PFSK-1 (cell line): ENCODE data around the gene PRDM16.

Source experiments
- FOXP2 ChIP-seq: optimal IDR thresholded peaks from 2 replicates; pipeline ENCODE3; 2011; ENCODE audit warnings: borderline replicate concordance, control low read depth, inconsistent platforms; ENCODE audit not compliant: insufficient read depth; ENCODE audit errors: extremely low read length, extremely low read depth
- POLR2AphosphoS5 ChIP-seq: IDR thresholded peaks from 2 replicates; pipeline ENCODE4 v1.6.1; 2012; ENCODE audit warnings: low read depth, mild to moderate bottlenecking, control low read depth, low read length, moderate library complexity
- SIN3A ChIP-seq: IDR thresholded peaks from 2 replicates; pipeline ENCODE4 v1.6.1; 2012; ENCODE audit warnings: mild to moderate bottlenecking, low read length, moderate library complexity, borderline replicate concordance; ENCODE audit not compliant: insufficient read depth
- TAF1 ChIP-seq: IDR thresholded peaks from 2 replicates; pipeline ENCODE4 v1.6.1; 2012; ENCODE audit warnings: low read length, control low read depth, borderline replicate concordance; ENCODE audit not compliant: insufficient read depth
- TF ChIP-seq, protein P1 (sequence below), 2 experiments: IDR thresholded peaks; 2 replicates each; pipeline versions ENCODE4 v1.6.1 to v1.8.0; 2011 to 2012; ENCODE audit warnings: low read depth in 2 of 2, low read length in 2 of 2, control low read depth in 1 of 2, inconsistent platforms in 1 of 2, mild to moderate bottlenecking in 1 of 2, moderate library complexity in 1 of 2; ENCODE audit not compliant: insufficient read depth in 1 of 2

DNA sequence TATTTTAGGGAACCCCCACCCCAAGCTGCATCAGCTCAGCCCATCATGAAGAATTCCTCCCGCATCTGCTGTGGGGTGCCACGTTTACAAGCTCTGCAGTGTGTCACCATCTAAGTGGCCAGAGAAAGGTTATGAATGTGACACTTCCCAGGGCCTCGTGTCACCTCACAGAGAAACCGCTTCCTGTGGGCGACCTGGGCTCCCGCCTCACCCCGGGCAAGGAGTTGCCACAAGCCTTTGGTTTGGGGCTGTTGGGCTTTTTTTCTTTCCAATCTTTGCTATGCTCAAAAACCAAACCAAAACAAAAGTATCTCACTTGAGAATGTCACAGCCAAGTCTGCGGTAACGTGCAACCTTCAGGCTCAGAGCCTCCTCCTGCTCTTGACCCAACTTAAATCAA, 303.3 kb downstream of the PRDM16 start:
- TF ChIP-seq POLR2AphosphoS5 (no peak), TAF1 (no peak), SIN3A (no peak), FOXP2 (no peak)
- TF ChIP-seq, protein P1, sequence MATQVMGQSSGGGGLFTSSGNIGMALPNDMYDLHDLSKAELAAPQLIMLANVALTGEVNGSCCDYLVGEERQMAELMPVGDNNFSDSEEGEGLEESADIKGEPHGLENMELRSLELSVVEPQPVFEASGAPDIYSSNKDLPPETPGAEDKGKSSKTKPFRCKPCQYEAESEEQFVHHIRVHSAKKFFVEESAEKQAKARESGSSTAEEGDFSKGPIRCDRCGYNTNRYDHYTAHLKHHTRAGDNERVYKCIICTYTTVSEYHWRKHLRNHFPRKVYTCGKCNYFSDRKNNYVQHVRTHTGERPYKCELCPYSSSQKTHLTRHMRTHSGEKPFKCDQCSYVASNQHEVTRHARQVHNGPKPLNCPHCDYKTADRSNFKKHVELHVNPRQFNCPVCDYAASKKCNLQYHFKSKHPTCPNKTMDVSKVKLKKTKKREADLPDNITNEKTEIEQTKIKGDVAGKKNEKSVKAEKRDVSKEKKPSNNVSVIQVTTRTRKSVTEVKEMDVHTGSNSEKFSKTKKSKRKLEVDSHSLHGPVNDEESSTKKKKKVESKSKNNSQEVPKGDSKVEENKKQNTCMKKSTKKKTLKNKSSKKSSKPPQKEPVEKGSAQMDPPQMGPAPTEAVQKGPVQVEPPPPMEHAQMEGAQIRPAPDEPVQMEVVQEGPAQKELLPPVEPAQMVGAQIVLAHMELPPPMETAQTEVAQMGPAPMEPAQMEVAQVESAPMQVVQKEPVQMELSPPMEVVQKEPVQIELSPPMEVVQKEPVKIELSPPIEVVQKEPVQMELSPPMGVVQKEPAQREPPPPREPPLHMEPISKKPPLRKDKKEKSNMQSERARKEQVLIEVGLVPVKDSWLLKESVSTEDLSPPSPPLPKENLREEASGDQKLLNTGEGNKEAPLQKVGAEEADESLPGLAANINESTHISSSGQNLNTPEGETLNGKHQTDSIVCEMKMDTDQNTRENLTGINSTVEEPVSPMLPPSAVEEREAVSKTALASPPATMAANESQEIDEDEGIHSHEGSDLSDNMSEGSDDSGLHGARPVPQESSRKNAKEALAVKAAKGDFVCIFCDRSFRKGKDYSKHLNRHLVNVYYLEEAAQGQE (IDR thresholded peaks at IDR 0.05; ENCODE audit: insufficient read depth in 1 of 2, low read depth in 2 of 2, low read length in 2 of 2): no peak
